Calu3 (cell line): Measurements from ENCODE around the gene FYTTD1. TPM values are rescaled to one million over a fixed set of nuclear protein-coding genes. Genes with fewer than 3 reads are reported as not detected.
"Not testable (repeated sequence)": the region's sequence is repeated elsewhere in the genome, so short reads cannot be mapped to it uniquely, and the experiment has no call there.

Experiments
- BruUV-seq: library from RNA; stranded (reverse); fragments of 400-500 nt; replicated peaks from 2 replicates; lab custom pipeline; 2021; lab: Mats Ljungman, UMichigan
- CTCF ChIA-PET: fragments of 300-600 bp; sonication (Branson Sonifier 250); formaldehyde crosslinking; loops from one replicate; lab custom pipeline; 2022; ENCODE audit warnings: antibody characterized with exemption; lab: Charles Lee
- DNase-seq: peaks from one replicate; pipeline ENCODE4 v3.0.0; 2022
- H3K27ac Mint-ChIP-seq: one replicate; pipeline ENCODE4 v1.8.0; 2022; ENCODE audit warnings: mixed read lengths; ENCODE audit not compliant: unreplicated experiment
- H3K27me3 Mint-ChIP-seq: one replicate; pipeline ENCODE4 v1.8.0; 2022; ENCODE audit warnings: mixed read lengths; ENCODE audit not compliant: unreplicated experiment
- H3K36me3 Mint-ChIP-seq: one replicate; pipeline ENCODE4 v1.8.0; 2022; ENCODE audit warnings: mild to moderate bottlenecking, moderate library complexity, mixed read lengths; ENCODE audit not compliant: insufficient read depth, unreplicated experiment
- H3K4me1 Mint-ChIP-seq: one replicate; pipeline ENCODE4 v1.8.0; 2022; ENCODE audit warnings: mild to moderate bottlenecking, low read depth, mixed read lengths; ENCODE audit not compliant: unreplicated experiment
- H3K4me3 Mint-ChIP-seq: one replicate; pipeline ENCODE4 v1.8.0; 2022; ENCODE audit warnings: mild to moderate bottlenecking, low read depth, moderate library complexity, mixed read lengths; ENCODE audit not compliant: unreplicated experiment
- H3K9me3 Mint-ChIP-seq: one replicate; pipeline ENCODE4 v1.8.0; 2022; ENCODE audit warnings: low read depth, mixed read lengths; ENCODE audit not compliant: unreplicated experiment
- CTCF ChIP-seq: fragments of 200-600 bp; IDR thresholded peaks from one replicate; pipeline ENCODE4 v1.8.0; 2022; ENCODE audit warnings: antibody characterized with exemption; ENCODE audit not compliant: unreplicated experiment
- intact Hi-C: fragments of 100-400 bp; cut with micrococcal nuclease; formaldehyde crosslinking; loops from one replicate; pipeline ENCODE4 v1.10.0; 2022; ENCODE audit not compliant: unreplicated experiment
- total RNA-seq: library from RNA; stranded (reverse); gene quantifications from 2 replicates; pipeline ENCODE4 v1.2.3, GENCODE V29; 2022

The FYTTD1 gene
- total RNA-seq, 1 experiment from 2014 or later, result 37.6 TPM

- no peak overlapping the region for H3K4me3 Mint-ChIP-seq
- H3K9me3 Mint-ChIP-seq, result no peaks in the 10 kb centered on the region
- CTCF ChIA-PET, result interaction anchor here (0.6 kb wide), 1 partner anchor 36 kb away, joined by 8 read pairs; no protein-coding TSS in a partner anchor
- peaks cover 28% of the 10 kb centered on the region for H3K4me1 Mint-ChIP-seq
- intact Hi-C loops, result no loop called here
- no peaks in the 10 kb centered on the region for H3K27me3 Mint-ChIP-seq
- DNase-seq, result peak; percentile 69
- peaks cover 5% of the 10 kb centered on the region for H3K36me3 Mint-ChIP-seq
- BruUV-seq, result no TSS peak
- H3K27ac Mint-ChIP-seq, result peak overlapping the region; percentile 42
- TF ChIP-seq CTCF, result no peak
These were observed 30.8 kb upstream of the FYTTD1 start for GRCh38 chr3:197718891-197719290.

- BruUV-seq, result no TSS peak
These were observed 29.0 kb upstream of the FYTTD1 start for GRCh38 chr3:197720694-197721093.

GRCh38 chr3:197722734-197723133 is 26.9 kb upstream of the FYTTD1 start:
- H3K9me3 Mint-ChIP-seq, result no peaks in the 10 kb centered on the region
- BruUV-seq, result no TSS peak

More at GRCh38 chr3:197720694-197721093, 29.0 kb upstream of the FYTTD1 start:
- Mint-ChIP-seq H3K4me1 (peaks cover 28% of the 10 kb centered on the region), H3K27ac (no peak overlapping the region), H3K36me3 (peaks cover 5% of the 10 kb centered on the region), H3K4me3 (no peak overlapping the region), H3K27me3 (no peaks in the 10 kb centered on the region), H3K9me3 (no peaks in the 10 kb centered on the region)
- no peak for DNase-seq
- intact Hi-C loops, result no loop called here
- TF ChIP-seq CTCF, result no peak
- CTCF ChIA-PET, result no interaction called here

GRCh38 chr3:197727878-197728277 is 21.8 kb upstream of the FYTTD1 start:
- H3K4me1 Mint-ChIP-seq, BruUV-seq, H3K27me3 Mint-ChIP-seq, H3K9me3 Mint-ChIP-seq, CTCF ChIA-PET, H3K36me3 Mint-ChIP-seq, intact Hi-C loops, H3K27ac Mint-ChIP-seq, DNase-seq, H3K4me3 Mint-ChIP-seq: not testable (repeated sequence)

More at GRCh38 chr3:197722734-197723133, 26.9 kb upstream of the FYTTD1 start:
- peaks cover 26% of the 10 kb centered on the region for H3K4me1 Mint-ChIP-seq
- H3K36me3 Mint-ChIP-seq, result peaks cover 5% of the 10 kb centered on the region
- TF ChIP-seq CTCF, result no peak
- H3K27ac Mint-ChIP-seq, result no peak overlapping the region
- no peak overlapping the region for H3K4me3 Mint-ChIP-seq
- CTCF ChIA-PET, result no interaction called here
- DNase-seq, result no peak
- H3K27me3 Mint-ChIP-seq, result no peaks in the 10 kb centered on the region
- intact Hi-C loops, result no loop called here

DNA sequence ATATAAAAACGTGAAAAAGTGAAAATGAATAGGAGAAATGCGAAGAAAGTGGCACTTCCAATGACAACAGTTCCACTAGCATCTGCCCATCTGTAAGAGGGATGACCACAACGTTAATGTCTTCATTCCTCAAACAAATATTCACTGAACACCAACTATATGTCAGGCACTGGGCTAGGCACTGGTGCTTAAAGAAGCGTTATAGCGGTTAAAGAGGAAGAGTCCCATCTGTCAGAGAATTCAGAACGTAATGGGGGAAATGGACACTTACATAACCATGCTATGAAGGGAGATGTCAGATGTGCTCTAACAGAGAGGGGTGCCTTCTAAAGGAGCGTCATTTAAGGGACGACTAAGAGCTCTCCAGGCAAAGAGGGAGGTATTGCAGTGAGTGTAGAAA is 21.2 kb upstream of the FYTTD1 start:
- no peak for TF ChIP-seq CTCF
- Mint-ChIP-seq H3K27ac (no peak overlapping the region), H3K9me3 (no peaks in the 10 kb centered on the region), H3K4me1 (no peaks in the 10 kb centered on the region), H3K36me3 (peaks cover 6% of the 10 kb centered on the region), H3K27me3 (no peaks in the 10 kb centered on the region), H3K4me3 (no peak overlapping the region)
- intact Hi-C loops, result no loop called here
- CTCF ChIA-PET, result interaction anchor here (0.5 kb wide), 1 partner anchor 1111 kb away, joined by 5 read pairs; no protein-coding TSS in a partner anchor
- no peak for DNase-seq
- BruUV-seq, result no TSS peak
